GM18511 (cell line): ENCODE data around the gene NHLH1.

Experiments used
- ATAC-seq: cut with Tn5 transposase; IDR thresholded peaks from one replicate; pipeline ENCODE4 v1.9.1; 2021; ENCODE audit warnings: mild to moderate bottlenecking, moderate library complexity; ENCODE audit not compliant: unreplicated experiment

The NHLH1 gene

GRCh38 chr1:160358073-160358472 is 8.8 kb upstream of the NHLH1 start:
- ATAC-seq: no peak

GRCh38 chr1:160359559-160360226 is 7.2 kb upstream of the NHLH1 start:
- no peak for ATAC-seq

GRCh38 chr1:160360227-160360695 is 6.6 kb upstream of the NHLH1 start:
- no peak for ATAC-seq

- ATAC-seq: no peak
Observed at GRCh38 chr1:160361199-160361598, 5.7 kb upstream of the NHLH1 start.

GRCh38 chr1:160361814-160362167 is 5.1 kb upstream of the NHLH1 start:
- ATAC-seq: no peak

GRCh38 chr1:160362168-160362957 is 4.5 kb upstream of the NHLH1 start:
- no peak for ATAC-seq

GRCh38 chr1:160363010-160363409 is 3.9 kb upstream of the NHLH1 start:
- no peak for ATAC-seq

GRCh38 chr1:160363951-160364735 is 2.7 kb upstream of the NHLH1 start:
- no peak for ATAC-seq

GRCh38 chr1:160365325-160365724 is 1.5 kb upstream of the NHLH1 start:
- no peak for ATAC-seq

- no peak for ATAC-seq
Observed at GRCh38 chr1:160367516-160367900, 637 bp downstream of the NHLH1 start.

GRCh38 chr1:160367934-160368923 is 1.4 kb downstream of the NHLH1 start:
- ATAC-seq: no peak

- ATAC-seq: no peak
Observed at GRCh38 chr1:160369087-160369486, 2.2 kb downstream of the NHLH1 start.

GRCh38 chr1:160370561-160371345 is 3.9 kb downstream of the NHLH1 start:
- ATAC-seq: no peak

GRCh38 chr1:160371346-160371631 is 4.4 kb downstream of the NHLH1 start:
- no peak for ATAC-seq

GRCh38 chr1:160371756-160372155 is 4.9 kb downstream of the NHLH1 start:
- ATAC-seq: no peak

- ATAC-seq: no peak
Observed at GRCh38 chr1:160373696-160374095, 6.8 kb downstream of the NHLH1 start.

GRCh38 chr1:160374306-160375110 is 7.6 kb downstream of the NHLH1 start:
- ATAC-seq: no peak

- ATAC-seq: peak; percentile 73
Observed at GRCh38 chr1:160375788-160376524, 9.1 kb downstream of the NHLH1 start.
